H1 (cell line): ENCODE measurements around the gene SCFD1.
A peak's percentile ranks its signal among the peaks of the same experiment; 100 is the strongest.

Experiments used
- ATF3 ChIP-seq: IDR thresholded peaks from 2 replicates; pipeline ENCODE4 v1.6.1; 2011; ENCODE audit warnings: low read depth, mild to moderate bottlenecking, low read length; ENCODE audit not compliant: insufficient read depth
- CBX5 ChIP-seq: fragments of 300-800, 300-1000 bp; sonication (generic); IDR thresholded peaks from 2 replicates; pipeline ENCODE4 v1.7.1; 2016; ENCODE audit warnings: antibody characterized with exemption, low read length, low read depth
- CHD2 ChIP-seq: IDR thresholded peaks from 2 replicates; pipeline ENCODE4 v1.6.1; 2012; ENCODE audit warnings: low read length, improper control_type of control experiment
- CHD7 ChIP-seq: fragments of 300-600 bp; sonication (generic); IDR thresholded peaks from 2 replicates; pipeline ENCODE4 v1.7.1; 2012; ENCODE audit warnings: low read length, moderate library complexity, mild to moderate bottlenecking, inconsistent platforms; ENCODE audit not compliant: insufficient replicate concordance
- CTCF ChIP-seq, 3 experiments: IDR thresholded peaks; 1 replicate in 2 of 3; 2 replicates in 1 of 3; pipeline versions ENCODE4 v1.5.1 to v1.6.1; 2011; ENCODE audit warnings: low read length in 3 of 3, mild to moderate bottlenecking in 3 of 3, inconsistent platforms in 2 of 3, low read depth in 1 of 3, moderate library complexity in 1 of 3; ENCODE audit not compliant: insufficient read depth in 1 of 3; ENCODE audit errors: control extremely low read depth in 1 of 3
- EP300 ChIP-seq, 2 experiments: IDR thresholded peaks; 1 replicate in 1 of 2; 2 replicates in 1 of 2; pipeline ENCODE4 v1.6.1; 2011 to 2012; ENCODE audit warnings: low read depth in 2 of 2, low read length in 2 of 2, mild to moderate bottlenecking in 2 of 2, borderline replicate concordance in 1 of 2, inconsistent platforms in 1 of 2, moderate library complexity in 1 of 2
- EZH2 ChIP-seq: fragments of 200-600 bp; sonication (generic); IDR thresholded peaks from 2 replicates; pipeline ENCODE4 v1.7.1; 2012; ENCODE audit warnings: low read depth, mild to moderate bottlenecking, moderate library complexity, low read length, inconsistent platforms; ENCODE audit not compliant: severe bottlenecking
- JUN ChIP-seq: IDR thresholded peaks from 2 replicates; pipeline ENCODE4 v1.6.1; 2011; ENCODE audit warnings: low read depth, mild to moderate bottlenecking, improper control_type of control experiment, low read length
- JUND ChIP-seq: IDR thresholded peaks from 2 replicates; pipeline ENCODE4 v1.6.1; 2011; ENCODE audit warnings: mild to moderate bottlenecking, improper control_type of control experiment, low read length
- KDM1A ChIP-seq: fragments of 200-600, 300-600 bp; sonication (generic); IDR thresholded peaks from 2 replicates; pipeline ENCODE4 v1.7.1; 2016; ENCODE audit warnings: mild to moderate bottlenecking, low read length, borderline replicate concordance
- POLR2A ChIP-seq, 2 experiments: IDR thresholded peaks; 1 replicate in 1 of 2; 2 replicates in 1 of 2; pipeline ENCODE4 v1.6.1; 2011; ENCODE audit warnings: low read depth in 2 of 2, low read length in 2 of 2, mild to moderate bottlenecking in 2 of 2; ENCODE audit errors: control extremely low read depth in 1 of 2
- SP1 ChIP-seq: IDR thresholded peaks from 2 replicates; pipeline ENCODE4 v1.6.1; 2011; ENCODE audit warnings: low read depth, low read length
- TBP ChIP-seq: IDR thresholded peaks from 2 replicates; pipeline ENCODE4 v1.6.1; 2011; ENCODE audit warnings: low read depth, low read length, improper control_type of control experiment
- TEAD4 ChIP-seq: IDR thresholded peaks from 2 replicates; pipeline ENCODE4 v1.6.1; 2012; ENCODE audit warnings: low read depth, low read length, inconsistent platforms, mixed read lengths

GRCh38 chr14:30751646-30752416 is 129.7 kb downstream of the SCFD1 start:
- TF ChIP-seq JUND (no peak), CTCF (IDR thresholded peaks at IDR 0.05; ENCODE audit: control extremely low read depth in 1 of 3, insufficient read depth in 1 of 3, low read depth in 1 of 3, low read length in 3 of 3) (peak; percentile 11 to 55 (median 50); a peak in 3 of 4 replicates), CHD7 (no peak), EZH2 (no peak), SP1 (no peak), CHD2 (no peak), CBX5 (no peak), EP300 (IDR thresholded peaks at IDR 0.05; ENCODE audit: borderline replicate concordance in 1 of 2, low read depth in 2 of 2, low read length in 2 of 2) (no peak), POLR2A (IDR thresholded peaks at IDR 0.05; ENCODE audit: control extremely low read depth in 1 of 2, low read depth in 2 of 2, low read length in 2 of 2) (no peak), TBP (no peak), JUN (no peak), KDM1A (no peak), ATF3 (no peak), TEAD4 (no peak)
